Measurements from ENCODE around the gene APOA1.

GRCh38 chr11:116843661-116844060 lies 6.2 kb upstream of the APOA1 start:
- TF ChIP-seq CTCF (IDR thresholded peaks at IDR 0.05; ENCODE audit: extremely low read depth in 1 of 2, insufficient read depth in 1 of 2, low read depth in 1 of 2, low read length in 2 of 2) (no peak), EZH2 (IDR thresholded peaks at IDR 0.05; ENCODE audit: borderline replicate concordance, low read depth, low read length, severe bottlenecking) (no peak), MAX (IDR thresholded peaks at IDR 0.05; ENCODE audit: insufficient read depth, insufficient read length) (no peak), POLR2A (IDR thresholded peaks at IDR 0.05; ENCODE audit: low read depth, low read length) (no peak), POLR2AphosphoS5 (IDR thresholded peaks at IDR 0.05; ENCODE audit: insufficient read depth, low read depth, low read length) (no peak), MYC (IDR thresholded peaks at IDR 0.05; ENCODE audit: low read depth, low read length) (no peak), GATA2 (IDR thresholded peaks at IDR 0.05; ENCODE audit: insufficient read depth, insufficient read length, low read depth, low read length) (no peak), JUN (IDR thresholded peaks at IDR 0.05; ENCODE audit: borderline replicate concordance, insufficient read depth, insufficient read length, low read depth) (no peak)

Measured in endothelial cell of umbilical vein (primary cell).